Left colon (tissue), 2 donors: ENCODE measurements around the gene NCAPH2. TPM values are rescaled to one million over a fixed set of nuclear protein-coding genes. Genes with fewer than 3 reads are reported as not detected.
"Not testable (repeated sequence)": the region's sequence is repeated elsewhere in the genome, so short reads cannot be mapped to it uniquely, and the experiment has no call there.

Source experiments
- ATAC-seq: fragments of 200-7000 bp; cut with Tn5 transposase; one replicate; pipeline ENCODE4 v1.9.1; 2020; ENCODE audit warnings: mild to moderate bottlenecking, moderate library complexity
- DNase-seq, 2 donors: peaks; one replicate each; pipeline ENCODE4 v3.0.0-alpha.2; 2020
- intact Hi-C, 2 donors: fragments of 100-400 bp; cut with DNase I in 1 of 2; cut with micrococcal nuclease in 1 of 2; formaldehyde crosslinking; loops; one replicate each; pipeline versions ENCODE4 v1.11.2 to v1.14.0; 2022; cut with DNase I, micrococcal nuclease
- total RNA-seq, 2 donors: library from RNA; stranded (reverse); fragmentation: NEBNext Ultra II Directional; extraction: Animal tissue kit (Norgen Biotek cat#: 25700); gene quantifications; one replicate each; pipeline ENCODE4 v1.2.1, GENCODE V29; 2021
- donor health status: DM: no; HTN: no; CAD: no.
- donor health status: DM: yes; HTN: yes; CAD: no.

NCAPH2 gene
- total RNA-seq, 2 donors from 2014 or later = 26.6 to 27.1 TPM

- ATAC-seq = peak; percentile 26
- DNase-seq = peak; percentile 87 to 89
- intact Hi-C loops = no loop called here
These were observed 18.2 kb downstream of the NCAPH2 start for GRCh38 chr22:50526108-50526833.

GRCh38 chr22:50526834-50527801, 19.1 kb downstream of the NCAPH2 start:
- ATAC-seq = no peak
- peak; percentile 61 to 79 for DNase-seq
- intact Hi-C loops = no loop called here

- ATAC-seq (no peak), DNase-seq (no peak)
- intact Hi-C loops = no loop called here
These were observed 20.1 kb downstream of the NCAPH2 start for GRCh38 chr22:50527921-50528681.

- intact Hi-C loops = no loop called here
- no peak for DNase-seq
- no peak for ATAC-seq
These were observed 20.8 kb downstream of the NCAPH2 start for GRCh38 chr22:50528682-50529415.

GRCh38 chr22:50529416-50529896, 21.4 kb downstream of the NCAPH2 start:
- peak in 1 of 2 donors; percentile 49 for DNase-seq
- intact Hi-C loops = no loop called here
- no peak for ATAC-seq

GRCh38 chr22:50529897-50530579, 22.0 kb downstream of the NCAPH2 start, which contains the start of gene TYMP:
TSS of gene TYMP (minus strand) at chr22:50530012. CDS start at chr22:50529709, 303 bp downstream.
- peak; percentile 87 to 88 for DNase-seq
- intact Hi-C loops = no loop called here
- peak; percentile 55 for ATAC-seq

- intact Hi-C loops = no loop called here
These were observed 22.5 kb downstream of the NCAPH2 start for GRCh38 chr22:50530580-50530876.

GRCh38 chr22:50530877-50531545, 23.0 kb downstream of the NCAPH2 start:
- ATAC-seq = peak; percentile 59
- peak; percentile 92 to 94 for DNase-seq
- intact Hi-C loops = no loop called here

More at GRCh38 chr22:50530580-50530876, 22.5 kb downstream of the NCAPH2 start:
- DNase-seq (no peak), ATAC-seq (peak; percentile 2)

- intact Hi-C loops = no loop called here
- ATAC-seq = peak; percentile 44
- DNase-seq = peak; percentile 64 to 78
These were observed 23.5 kb downstream of the NCAPH2 start for GRCh38 chr22:50531546-50531961.

- ATAC-seq (peak; percentile 42), DNase-seq (peak; percentile 79 to 86)
- intact Hi-C loops = no loop called here
These were observed 24.1 kb downstream of the NCAPH2 start for GRCh38 chr22:50531962-50532674.

- ATAC-seq = no peak
- no peak for DNase-seq
- intact Hi-C loops = no loop called here
These were observed 25.1 kb downstream of the NCAPH2 start for GRCh38 chr22:50532824-50533796.

- intact Hi-C loops, DNase-seq, ATAC-seq: not testable (repeated sequence)
These were observed 26.1 kb downstream of the NCAPH2 start for GRCh38 chr22:50533856-50534711.

GRCh38 chr22:50535113-50535512, 27.1 kb downstream of the NCAPH2 start:
- intact Hi-C loops = no loop called here
- ATAC-seq = no peak
- no peak for DNase-seq

GRCh38 chr22:50536226-50536625, 28.2 kb downstream of the NCAPH2 start:
- intact Hi-C loops = no loop called here
- DNase-seq = no peak

GRCh38 chr22:50537765-50538164, 29.7 kb downstream of the NCAPH2 start:
- DNase-seq = no peak
- intact Hi-C loops = no loop called here
- no peak for ATAC-seq

More at GRCh38 chr22:50536226-50536625, 28.2 kb downstream of the NCAPH2 start:
- ATAC-seq = no peak
